Sigmoid colon (tissue), 7 donors: ENCODE measurements around the gene PRG3. TPM values are rescaled to one million over a fixed set of nuclear protein-coding genes. Genes with fewer than 3 reads are reported as not detected.

ENCODE experiments used
- DNase-seq: peaks from one replicate; pipeline ENCODE4 v3.0.0-alpha.2; 2019
- H3K27ac ChIP-seq, 4 donors: fragments of 200-600 bp; sonication (generic); one replicate each; pipeline ENCODE4 v1.5.1; 2016 to 2019; ENCODE audit warnings: mild to moderate bottlenecking in 1 of 4
- H3K27me3 ChIP-seq, 3 donors: fragments of 200-600 bp; sonication (generic); one replicate each; pipeline ENCODE4 v1.5.1; 2019; ENCODE audit warnings: mild to moderate bottlenecking in 1 of 3
- H3K36me3 ChIP-seq, 4 donors: fragments of 200-600 bp; sonication (generic); one replicate each; pipeline ENCODE4 v1.5.1; 2016 to 2019
- H3K4me1 ChIP-seq, 4 donors: fragments of 200-600 bp; sonication (generic); one replicate each; pipeline ENCODE4 v1.5.1; 2017 to 2019
- H3K4me3 ChIP-seq, 4 donors: fragments of 200-600 bp; sonication (generic); one replicate each; pipeline ENCODE4 v1.5.1; 2017 to 2019; ENCODE audit warnings: mild to moderate bottlenecking in 2 of 4, moderate library complexity in 1 of 4
- H3K9me3 ChIP-seq, 4 donors: fragments of 200-600 bp in 3 of 4; sonication (generic) in 3 of 4; one replicate each; pipeline versions ENCODE4 v1.5.1 to v1.6.1; 2013 to 2019
- EP300 ChIP-seq, 4 donors: sonication (generic); formaldehyde crosslinking; IDR thresholded peaks; one replicate each; pipeline ENCODE4 v1.6.1; 2017; ENCODE audit warnings: antibody characterized with exemption in 4 of 4
- POLR2A ChIP-seq, 2 donors: fragments of 450-650 bp; IDR thresholded peaks; one replicate each; pipeline ENCODE4 v1.6.1; 2016; ENCODE audit warnings: antibody characterized with exemption in 2 of 2, mild to moderate bottlenecking in 2 of 2, moderate library complexity in 2 of 2
- POLR2AphosphoS5 ChIP-seq, 4 donors: sonication (generic); formaldehyde crosslinking; IDR thresholded peaks; one replicate each; pipeline ENCODE4 v1.6.1; 2017; ENCODE audit warnings: antibody characterized with exemption in 4 of 4
- WGBS, 2 donors: extraction: QIAGEN DNeasy Blood & Tissue Kit; methylation state at CpG; one replicate each; pipeline ENCODE4 v1.1.7; 2013; 5-methylcytosine and 5-hydroxymethylcytosine counted together
- intact Hi-C: fragments of 100-400 bp; cut with DNase I; formaldehyde crosslinking; loops from one replicate; pipeline ENCODE4 v1.15.1; 2023
- polyA plus RNA-seq, 3 donors: library from polyadenylated mRNA; stranded (reverse); fragments of 200-250 nt; gene quantifications; one replicate each; pipeline ENCODE4 v1.2.3, GENCODE V29; 2013
- total RNA-seq, 4 donors: library from RNA; depleted of rRNA; stranded (reverse); fragments of >200 nt; gene quantifications; one replicate each; pipeline ENCODE4 v1.1.0, GENCODE V29; 2016
- TF ChIP-seq, protein P1 (sequence below), 4 experiments: fragments of 450-650 bp in 3 of 4; fragments of 200-600 bp in 1 of 4; IDR thresholded peaks; one replicate each; pipeline ENCODE4 v1.5.1; 2016 to 2019; ENCODE audit warnings: antibody characterized with exemption in 4 of 4, mild to moderate bottlenecking in 3 of 4, moderate library complexity in 2 of 4
- donor health status: healthy with polysubstance abuse.
- donor health status: Bipolar disorder and iron deficiency.
- donor health status: healthy.

The PRG3 gene
- total and polyA plus RNA-seq, 7 donors, result not detected

DNA sequence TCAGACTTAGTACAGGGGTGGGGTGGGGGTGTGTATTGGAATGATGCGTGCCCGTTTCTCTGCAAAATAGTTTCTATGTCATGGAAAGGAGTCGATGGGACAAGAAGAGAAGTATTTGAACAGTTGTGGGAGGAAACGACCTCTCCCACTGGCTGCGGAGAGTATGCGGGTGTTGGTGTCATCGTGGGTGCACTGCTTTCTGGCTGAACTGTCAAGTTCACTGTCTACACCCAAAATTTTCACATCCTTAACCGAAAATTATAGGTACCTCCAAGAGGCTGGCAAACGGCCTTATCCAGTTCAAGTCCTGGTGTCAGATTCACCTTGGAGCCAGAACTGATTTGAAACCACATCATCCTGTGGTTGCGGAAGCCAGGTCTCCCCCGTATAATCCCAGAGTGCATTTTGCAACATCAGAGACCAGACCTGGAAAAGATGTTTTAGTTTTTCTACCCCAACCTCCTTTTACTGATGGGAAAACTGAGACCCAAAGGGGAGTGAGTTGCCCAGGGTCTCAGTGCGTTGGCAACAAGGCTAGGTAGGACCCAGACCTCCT lies 44.8 kb downstream of the PRG3 start:
- Histone ChIP-seq H3K4me3 (peak overlapping the region; percentile 79 to 99 (median 98)), H3K27ac (peak overlapping the region; percentile 91 to 95 (median 92)), H3K4me1 (peaks cover 0 to 22% (median 15%) of the 10 kb centered on the region in 4 donors), H3K36me3 (peaks cover 15 to 22% (median 19%) of the 10 kb centered on the region in 4 donors), H3K27me3 (no peaks in the 10 kb centered on the region), H3K9me3 (no peaks in the 10 kb centered on the region)
- no peak for TF ChIP-seq EP300 (IDR thresholded peaks at IDR 0.05)
- no peak for TF ChIP-seq POLR2A (IDR thresholded peaks at IDR 0.05)
- no peak for TF ChIP-seq POLR2AphosphoS5 (IDR thresholded peaks at IDR 0.05)
- TF ChIP-seq, protein P1, sequence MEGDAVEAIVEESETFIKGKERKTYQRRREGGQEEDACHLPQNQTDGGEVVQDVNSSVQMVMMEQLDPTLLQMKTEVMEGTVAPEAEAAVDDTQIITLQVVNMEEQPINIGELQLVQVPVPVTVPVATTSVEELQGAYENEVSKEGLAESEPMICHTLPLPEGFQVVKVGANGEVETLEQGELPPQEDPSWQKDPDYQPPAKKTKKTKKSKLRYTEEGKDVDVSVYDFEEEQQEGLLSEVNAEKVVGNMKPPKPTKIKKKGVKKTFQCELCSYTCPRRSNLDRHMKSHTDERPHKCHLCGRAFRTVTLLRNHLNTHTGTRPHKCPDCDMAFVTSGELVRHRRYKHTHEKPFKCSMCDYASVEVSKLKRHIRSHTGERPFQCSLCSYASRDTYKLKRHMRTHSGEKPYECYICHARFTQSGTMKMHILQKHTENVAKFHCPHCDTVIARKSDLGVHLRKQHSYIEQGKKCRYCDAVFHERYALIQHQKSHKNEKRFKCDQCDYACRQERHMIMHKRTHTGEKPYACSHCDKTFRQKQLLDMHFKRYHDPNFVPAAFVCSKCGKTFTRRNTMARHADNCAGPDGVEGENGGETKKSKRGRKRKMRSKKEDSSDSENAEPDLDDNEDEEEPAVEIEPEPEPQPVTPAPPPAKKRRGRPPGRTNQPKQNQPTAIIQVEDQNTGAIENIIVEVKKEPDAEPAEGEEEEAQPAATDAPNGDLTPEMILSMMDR (IDR thresholded peaks at IDR 0.05), result no peak
- DNase-seq, result no peak
- intact Hi-C loops, result loop anchor here (5.0 kb wide), 1 partner anchor 331 kb away; the partner anchor contains the start of gene ZDHHC5
- WGBS, 2 donors, result 26 to 29% methylated on average over 12 of the region's 12 CpGs

DNA sequence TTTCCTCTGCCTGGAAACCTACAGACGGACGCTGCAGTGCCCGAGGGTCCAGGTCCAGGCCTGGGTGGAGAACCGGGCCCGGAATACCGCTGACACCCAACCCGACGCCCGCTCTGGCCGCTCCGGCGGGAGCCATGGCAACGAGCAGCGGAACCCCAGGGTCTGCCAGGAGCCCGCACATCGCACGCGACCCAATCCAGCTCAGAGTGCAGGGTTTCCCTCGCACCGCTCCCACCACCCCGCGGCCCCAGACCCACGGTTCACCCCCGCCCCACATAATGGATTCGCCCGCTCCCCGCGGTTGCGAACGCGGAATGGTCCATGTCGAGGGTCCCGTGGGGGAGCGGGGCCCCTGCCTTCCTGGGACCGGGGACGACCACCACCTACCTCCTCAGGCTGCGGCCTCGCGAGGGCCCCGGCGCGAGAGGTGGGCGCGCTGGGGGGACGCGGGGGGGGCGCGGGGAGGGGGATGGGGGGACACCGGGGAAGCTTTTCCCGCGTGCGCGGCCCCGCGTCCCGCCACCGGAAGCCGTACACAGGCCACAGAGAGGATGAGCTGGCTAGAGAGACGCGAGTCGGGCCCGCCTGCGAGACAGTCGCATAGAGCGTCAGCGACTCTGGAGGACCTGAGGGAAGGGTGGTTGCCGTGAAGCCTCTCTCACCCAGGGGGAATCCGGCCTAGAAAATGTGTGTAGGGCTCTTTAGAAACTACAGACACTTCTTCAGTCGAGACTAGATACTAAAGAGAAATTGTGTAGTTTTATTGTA lies 45.4 kb downstream of the PRG3 start, which contains the start of gene SSRP1:
Gene SSRP1 (minus strand): TSS at position 550 of the 768 bp plus-strand sequence. CDS start 771 bp downstream, outside the sequence.
- Histone ChIP-seq H3K36me3 (peaks cover 22 to 29% (median 25%) of the 10 kb centered on the region in 4 donors), H3K4me3 (peak within 1 kb of the TSS; percentile 79 to 99 (median 98)), H3K27me3 (no peaks in the 10 kb centered on the region), H3K27ac (peak within 1 kb of the TSS; percentile 91 to 95 (median 92)), H3K9me3 (no peaks in the 10 kb centered on the region), H3K4me1 (peaks cover 0 to 22% (median 15%) of the 10 kb centered on the region in 4 donors)
- 1% methylated on average over 69 of the region's 69 CpGs for WGBS, 2 donors
- peak; percentile 95 for DNase-seq
- intact Hi-C loops, result loop anchor here (5.0 kb wide), 1 partner anchor 332 kb away; the partner anchor contains the start of gene ZDHHC5
- TF ChIP-seq EP300 (IDR thresholded peaks at IDR 0.05) (no peak), POLR2A (IDR thresholded peaks at IDR 0.05) (peak; percentile 13 to 25), POLR2AphosphoS5 (IDR thresholded peaks at IDR 0.05) (peak; percentile 32 to 77 (median 72))
- TF ChIP-seq, protein P1 (IDR thresholded peaks at IDR 0.05), result no peak

DNA sequence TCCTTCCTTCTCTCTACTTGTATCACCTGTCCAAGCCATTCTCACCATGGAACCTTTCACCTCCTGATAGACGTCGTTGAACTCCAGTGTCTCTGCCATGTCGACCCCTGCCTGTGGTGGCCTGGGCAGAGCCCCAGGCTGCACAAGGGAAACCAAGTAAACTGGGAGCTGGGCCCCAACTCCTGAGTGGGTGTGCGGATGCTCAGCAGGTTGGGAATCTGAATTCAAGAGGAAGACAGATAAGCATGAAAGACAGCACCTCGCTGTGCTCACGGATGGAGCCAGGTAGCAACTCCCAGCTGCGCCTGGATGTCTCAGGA lies 46.0 kb downstream of the PRG3 start:
- Histone ChIP-seq H3K27me3 (no peaks in the 10 kb centered on the region), H3K27ac (peak overlapping the region; percentile 91 to 95 (median 92)), H3K9me3 (no peaks in the 10 kb centered on the region), H3K4me3 (peak overlapping the region; percentile 79 to 99 (median 98)), H3K4me1 (peaks cover 0 to 22% (median 15%) of the 10 kb centered on the region in 4 donors), H3K36me3 (peaks cover 27 to 34% (median 30%) of the 10 kb centered on the region in 4 donors)
- TF ChIP-seq, protein P1 (IDR thresholded peaks at IDR 0.05), result no peak
- TF ChIP-seq EP300 (IDR thresholded peaks at IDR 0.05) (no peak), POLR2A (IDR thresholded peaks at IDR 0.05) (no peak), POLR2AphosphoS5 (IDR thresholded peaks at IDR 0.05) (no peak)
- intact Hi-C loops, result loop anchor here (5.0 kb wide), 1 partner anchor 332 kb away; the partner anchor contains the start of gene ZDHHC5
- 3 to 6% methylated on average over 7 of the region's 7 CpGs for WGBS, 2 donors
- DNase-seq, result no peak

DNA sequence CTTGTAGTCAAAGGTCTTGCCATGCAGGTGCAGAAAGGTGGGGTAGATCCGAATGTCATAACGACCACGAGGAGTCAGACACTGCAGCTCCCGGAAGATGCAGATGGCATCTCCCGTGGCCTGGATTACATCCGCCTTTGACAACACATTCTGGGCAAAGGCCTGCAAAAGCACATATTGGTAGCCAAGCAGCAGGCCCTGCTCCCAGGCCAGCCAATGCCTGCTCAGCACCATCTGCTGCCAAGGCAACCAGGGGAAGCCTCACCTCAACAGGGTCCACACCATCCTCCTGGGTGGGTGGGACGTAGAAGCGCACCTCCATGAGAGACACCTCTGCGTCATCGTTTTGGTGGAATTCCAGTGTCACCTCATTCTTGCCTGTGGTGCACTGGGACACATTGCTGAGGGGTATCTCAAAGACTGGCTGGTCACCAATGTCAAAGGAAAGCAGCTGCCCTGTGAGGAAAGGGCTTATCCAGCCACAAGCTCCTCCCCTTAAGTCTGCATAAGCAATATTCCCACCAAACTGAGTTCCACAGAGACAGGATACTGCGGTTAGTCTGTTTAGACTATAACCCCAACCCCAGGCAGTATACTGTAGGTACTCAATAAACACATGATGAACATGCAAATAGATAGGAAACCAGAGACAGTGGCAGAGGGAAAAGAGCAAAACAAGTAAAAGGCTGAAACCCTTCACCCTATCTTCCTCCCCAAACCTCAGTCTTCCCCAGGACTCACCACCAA lies 48.1 kb downstream of the PRG3 start:
- no peaks in the 10 kb centered on the region for H3K9me3 ChIP-seq
- TF ChIP-seq POLR2A (IDR thresholded peaks at IDR 0.05) (no peak), POLR2AphosphoS5 (IDR thresholded peaks at IDR 0.05) (no peak), EP300 (IDR thresholded peaks at IDR 0.05) (no peak)
- TF ChIP-seq, protein P1 (IDR thresholded peaks at IDR 0.05), result no peak
- DNase-seq, result no peak
- no peaks in the 10 kb centered on the region for H3K27me3 ChIP-seq
- WGBS, 2 donors, result 95 to 96% methylated on average over 11 of the region's 11 CpGs
- H3K36me3 ChIP-seq, result peaks cover 38 to 55% (median 42%) of the 10 kb centered on the region in 4 donors
- H3K4me1 ChIP-seq, result peaks cover 0 to 22% (median 15%) of the 10 kb centered on the region in 4 donors
- no peak overlapping the region for H3K4me3 ChIP-seq
- no peak overlapping the region for H3K27ac ChIP-seq
- intact Hi-C loops, result no loop called here
